ENCODE measurements around the gene SEPTIN5. TPM values are rescaled to one million over a fixed set of nuclear protein-coding genes. Genes with fewer than 3 reads are reported as not detected.

The SEPTIN5 gene
- polyA plus RNA-seq, 2 of the 4 experiments (the other 2 are of a cell fraction) = 4.6 to 12.6 TPM

GRCh38 chr22:19760058-19760950 is 46.0 kb downstream of the SEPTIN5 start, which contains the start of gene TBX1:
TBX1 (plus strand) TSS chr22:19760778; CDS start chr22:19760844, 66 bp downstream.
- no peaks in the 10 kb centered on the region for H3K9me3 ChIP-seq
- peak within 1 kb of the TSS; percentile 65 to 90 for H3K27ac ChIP-seq
- DNase-seq (ENCODE audit: low read depth in 1 of 2, low spot score in 1 of 2) (no peak), FAIRE-seq (no peak), ATAC-seq (no peak)
- POLR2A ChIA-PET = no interaction called here
- TF ChIP-seq KDM5A (IDR thresholded peaks at IDR 0.05) (no peak), RFX5 (IDR thresholded peaks at IDR 0.05) (no peak), POLR2A (IDR thresholded peaks at IDR 0.05; ENCODE audit: low read length) (peak; percentile 63)
- 20% methylated on average over 25 of the region's 79 CpGs for WGBS (ENCODE audit: missing lambda C conversion rate)
- CTCF ChIA-PET = interaction anchor here (6.2 kb wide), 1 partner anchor 152 kb away, joined by 62 read pairs; no protein-coding TSS in a partner anchor
- H3K4me1 ChIP-seq = peaks cover 4% of the 10 kb centered on the region; the same call in 1 of the 3 replicates
- peak within 1 kb of the TSS; percentile 59 for H3K4me2 ChIP-seq
- H3K4me3 ChIP-seq = peak within 1 kb of the TSS; percentile 36

- DNase-seq (ENCODE audit: low read depth in 1 of 2, low spot score in 1 of 2) (no peak), ATAC-seq (no peak), FAIRE-seq (no peak)
- Histone ChIP-seq H3K9me3 (no peaks in the 10 kb centered on the region), H3K27ac (peak overlapping the region; percentile 65 to 90), H3K4me2 (peak overlapping the region; percentile 59), H3K4me3 (peak overlapping the region; percentile 36), H3K4me1 (peaks cover 4% of the 10 kb centered on the region; the same call in 1 of the 3 replicates)
- 84% methylated on average over 36 of the region's 117 CpGs for WGBS (ENCODE audit: missing lambda C conversion rate)
- TF ChIP-seq NFE2L2 (conservative IDR thresholded peaks at IDR 0.05; ENCODE audit: low read length) (no peak), HES2 (IDR thresholded peaks at IDR 0.05) (no peak), EP300 (IDR thresholded peaks at IDR 0.05) (no peak), KDM1A (IDR thresholded peaks at IDR 0.05; ENCODE audit: low read depth) (no peak), HOXB13 (CRISPR knock-in tag; IDR thresholded peaks at IDR 0.05; ENCODE audit: low read depth) (no peak), HDAC2 (IDR thresholded peaks at IDR 0.05) (no peak), MAZ (IDR thresholded peaks at IDR 0.05; ENCODE audit: borderline replicate concordance, low read depth, low read length) (no peak), RFX5 (IDR thresholded peaks at IDR 0.05) (no peak), MYC (IDR thresholded peaks at IDR 0.05; ENCODE audit: borderline replicate concordance, low read length) (no peak), ELK1 (IDR thresholded peaks at IDR 0.05; ENCODE audit: low read depth, low read length) (no peak), ZNF302 (CRISPR knock-in tag; IDR thresholded peaks at IDR 0.05) (no peak), CEBPB (IDR thresholded peaks at IDR 0.05) (no peak), HEYL (CRISPR knock-in tag; IDR thresholded peaks at IDR 0.05) (no peak), BCL3 (IDR thresholded peaks at IDR 0.05) (no peak), HOXB5 (CRISPR knock-in tag; IDR thresholded peaks at IDR 0.05) (no peak), RARB (CRISPR knock-in tag; IDR thresholded peaks at IDR 0.05) (no peak), FOSB (CRISPR knock-in tag; IDR thresholded peaks at IDR 0.05) (no peak)
- ChIA-PET POLR2A (no interaction called here), CTCF (no interaction called here)
Observed at GRCh38 chr22:19760951-19761724, 46.8 kb downstream of the SEPTIN5 start.

All from A549 (cell line).